ENCODE measurements around the gene WNT9A. TPM values are rescaled to one million over a fixed set of nuclear protein-coding genes. Genes with fewer than 3 reads are reported as not detected.

WNT9A gene
- total and polyA plus RNA-seq, 9 of the 15 experiments (the other 6 are each of a cell fraction or from before 2014, with no cell fraction given), result 0.04 to 0.17 (median 0.10) TPM; not detected in 4

GRCh38 chr1:227893300-227893948, 54.3 kb downstream of the WNT9A start (continued):
- TF ChIP-seq, protein P1, sequence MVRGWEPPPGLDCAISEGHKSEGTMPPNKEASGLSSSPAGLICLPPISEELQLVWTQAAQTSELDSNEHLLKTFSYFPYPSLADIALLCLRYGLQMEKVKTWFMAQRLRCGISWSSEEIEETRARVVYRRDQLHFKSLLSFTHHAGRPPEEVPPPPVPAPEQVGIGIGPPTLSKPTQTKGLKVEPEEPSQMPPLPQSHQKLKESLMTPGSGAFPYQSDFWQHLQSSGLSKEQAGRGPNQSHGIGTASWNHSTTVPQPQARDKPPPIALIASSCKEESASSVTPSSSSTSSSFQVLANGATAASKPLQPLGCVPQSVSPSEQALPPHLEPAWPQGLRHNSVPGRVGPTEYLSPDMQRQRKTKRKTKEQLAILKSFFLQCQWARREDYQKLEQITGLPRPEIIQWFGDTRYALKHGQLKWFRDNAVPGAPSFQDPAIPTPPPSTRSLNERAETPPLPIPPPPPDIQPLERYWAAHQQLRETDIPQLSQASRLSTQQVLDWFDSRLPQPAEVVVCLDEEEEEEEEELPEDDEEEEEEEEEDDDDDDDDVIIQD (CRISPR knock-in tag; IDR thresholded peaks at IDR 0.05), result no peak
- TF ChIP-seq, protein P2, sequence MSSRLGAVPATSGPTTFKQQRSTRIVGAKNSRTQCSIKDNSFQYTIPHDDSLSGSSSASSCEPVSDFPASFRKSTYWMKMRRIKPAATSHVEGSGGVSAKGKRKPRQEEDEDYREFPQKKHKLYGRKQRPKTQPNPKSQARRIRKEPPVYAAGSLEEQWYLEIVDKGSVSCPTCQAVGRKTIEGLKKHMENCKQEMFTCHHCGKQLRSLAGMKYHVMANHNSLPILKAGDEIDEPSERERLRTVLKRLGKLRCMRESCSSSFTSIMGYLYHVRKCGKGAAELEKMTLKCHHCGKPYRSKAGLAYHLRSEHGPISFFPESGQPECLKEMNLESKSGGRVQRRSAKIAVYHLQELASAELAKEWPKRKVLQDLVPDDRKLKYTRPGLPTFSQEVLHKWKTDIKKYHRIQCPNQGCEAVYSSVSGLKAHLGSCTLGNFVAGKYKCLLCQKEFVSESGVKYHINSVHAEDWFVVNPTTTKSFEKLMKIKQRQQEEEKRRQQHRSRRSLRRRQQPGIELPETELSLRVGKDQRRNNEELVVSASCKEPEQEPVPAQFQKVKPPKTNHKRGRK (tag; IDR thresholded peaks at IDR 0.05), result no peak
- TF ChIP-seq ARNT (IDR thresholded peaks at IDR 0.05) (no peak), POLR2G (IDR thresholded peaks at IDR 0.05; ENCODE audit: low read depth, low read length) (no peak), TCF3 (CRISPR knock-in tag; IDR thresholded peaks at IDR 0.05) (no peak)
